DMS 273 treated with DMSO at 0.1 percent for 48 hours (cell line): Measurements from ENCODE around the gene SSC5D.
"Not testable (repeated sequence)": the region's sequence is repeated elsewhere in the genome, so short reads cannot be mapped to it uniquely, and the experiment has no call there.

ENCODE experiments used
- DNase-seq: peaks from one replicate; lab custom pipeline; 2025; lab: John Stamatoyannopoulos, UW

The SSC5D gene

DNA sequence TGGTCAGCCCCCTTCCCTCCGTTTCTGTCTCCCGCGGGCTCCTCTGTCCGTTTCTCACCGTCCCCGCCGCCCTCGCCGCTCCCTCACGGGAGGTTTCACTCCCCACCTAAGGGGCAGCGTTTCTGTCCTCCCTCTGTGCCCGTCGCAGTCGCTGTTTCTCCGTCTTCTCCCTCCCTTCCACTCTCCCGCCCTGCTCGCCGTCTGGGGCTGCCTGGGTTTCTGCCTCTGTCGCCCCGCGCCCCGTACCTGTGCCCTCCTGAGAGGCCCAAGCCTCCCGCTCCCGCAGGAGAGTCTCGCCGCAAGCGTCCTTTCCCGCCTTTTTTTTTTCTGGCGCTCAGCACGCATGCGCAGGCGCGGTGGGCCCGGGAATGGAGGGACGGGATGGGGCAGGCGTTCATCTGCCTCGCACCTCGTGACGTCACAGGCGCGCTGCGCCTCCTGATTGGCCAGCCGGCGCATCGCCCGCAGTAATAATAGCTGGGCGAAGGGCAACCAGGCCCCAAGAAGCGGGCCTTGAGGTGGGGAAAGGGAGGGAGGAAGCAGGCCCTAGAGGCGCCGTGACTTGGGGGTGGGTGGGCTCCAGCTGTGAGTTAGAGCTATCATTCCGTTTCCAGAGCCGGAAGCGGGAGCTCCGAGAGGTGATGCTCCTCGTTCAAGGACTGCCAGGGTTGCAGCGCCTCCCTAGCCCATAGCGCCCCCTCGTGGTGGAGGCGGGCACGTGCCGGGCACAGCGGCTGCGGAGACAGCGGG is 15.4 kb downstream of the SSC5D start:
- peak; percentile 54 for DNase-seq

DNA sequence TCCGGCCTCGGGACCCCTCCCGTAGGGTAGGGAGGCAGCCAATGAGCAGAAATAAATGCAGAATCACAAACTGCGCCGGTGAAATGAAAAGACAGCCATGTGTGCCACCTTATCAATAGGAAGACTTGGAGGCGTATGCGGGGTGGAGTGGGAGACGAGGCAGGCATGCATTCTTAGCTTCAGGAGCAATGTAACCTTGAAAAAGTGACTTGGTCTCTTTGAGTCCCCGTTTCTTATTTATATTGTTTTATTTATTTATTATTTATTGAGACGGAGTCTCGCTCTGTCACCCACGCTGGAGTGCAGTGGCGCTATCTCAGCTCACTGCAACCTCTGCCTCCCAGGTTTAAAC is 16.0 kb downstream of the SSC5D start:
- no peak for DNase-seq

- DNase-seq, result no peak
Observed at GRCh38 chr19:55504981-55505380, 16.7 kb downstream of the SSC5D start.

DNA sequence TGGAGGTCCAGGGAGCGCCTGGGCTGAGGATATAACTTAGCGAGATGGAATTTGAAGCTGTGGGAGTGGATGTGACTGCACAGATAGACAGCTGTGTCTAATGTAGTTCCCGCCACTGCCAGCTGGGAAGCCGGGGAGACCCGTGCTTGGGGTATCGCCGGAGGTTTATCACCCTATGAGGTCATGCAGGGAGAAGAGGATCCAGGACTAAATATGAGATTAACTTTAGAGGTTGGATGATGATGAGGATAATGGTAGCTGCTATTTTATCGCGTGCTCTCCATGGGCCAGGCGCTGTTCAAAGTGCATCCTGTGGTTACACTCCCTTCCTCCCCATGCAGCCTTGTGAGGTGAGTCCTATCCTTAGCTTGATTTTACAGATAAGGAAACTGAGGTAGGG is 19.9 kb downstream of the SSC5D start:
- no peak for DNase-seq

DNA sequence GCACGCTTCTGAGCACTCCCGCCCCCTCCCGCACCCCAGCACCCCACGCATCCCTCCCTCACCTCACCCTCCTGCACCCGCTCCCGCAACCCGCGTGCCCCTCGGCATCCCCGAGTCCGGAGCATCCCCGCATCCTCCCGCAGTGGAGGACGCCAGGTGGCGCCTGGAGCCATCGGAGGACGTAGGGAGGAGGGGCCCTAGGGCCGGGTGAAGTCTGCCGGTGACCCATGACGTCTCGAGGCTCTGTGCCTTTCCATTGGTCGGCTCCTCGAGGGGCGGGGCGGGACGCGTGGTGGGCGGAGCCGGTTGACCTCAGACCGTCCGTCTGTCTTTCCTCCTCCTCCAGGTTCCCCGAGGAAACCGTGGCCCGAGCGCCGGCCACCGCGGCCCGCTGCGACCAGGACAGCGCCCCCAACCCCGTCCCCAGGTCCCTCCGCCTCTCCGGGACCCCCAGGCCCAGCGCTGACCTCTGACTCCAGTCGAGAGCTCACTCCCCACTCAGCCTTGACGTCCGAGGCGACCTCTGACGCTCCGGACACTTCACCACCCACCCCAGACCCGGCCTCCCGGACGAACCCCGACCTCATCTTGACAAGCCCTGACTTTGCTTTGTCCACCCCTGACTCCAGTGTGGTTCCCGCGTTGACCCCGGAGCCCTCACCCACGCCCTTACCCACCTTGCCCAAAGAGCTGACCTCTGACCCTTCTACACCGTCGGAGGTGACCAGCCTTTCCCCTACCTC is 28.8 kb downstream of the SSC5D start:
- peak; percentile 71 for DNase-seq

- no peak for DNase-seq
Observed at GRCh38 chr19:55519451-55520311, 31.4 kb downstream of the SSC5D start.

GRCh38 chr19:55520691-55521292 is 32.6 kb downstream of the SSC5D start:
- DNase-seq, result no peak

GRCh38 chr19:55525289-55526101 is 37.3 kb downstream of the SSC5D start:
- no peak for DNase-seq

DNA sequence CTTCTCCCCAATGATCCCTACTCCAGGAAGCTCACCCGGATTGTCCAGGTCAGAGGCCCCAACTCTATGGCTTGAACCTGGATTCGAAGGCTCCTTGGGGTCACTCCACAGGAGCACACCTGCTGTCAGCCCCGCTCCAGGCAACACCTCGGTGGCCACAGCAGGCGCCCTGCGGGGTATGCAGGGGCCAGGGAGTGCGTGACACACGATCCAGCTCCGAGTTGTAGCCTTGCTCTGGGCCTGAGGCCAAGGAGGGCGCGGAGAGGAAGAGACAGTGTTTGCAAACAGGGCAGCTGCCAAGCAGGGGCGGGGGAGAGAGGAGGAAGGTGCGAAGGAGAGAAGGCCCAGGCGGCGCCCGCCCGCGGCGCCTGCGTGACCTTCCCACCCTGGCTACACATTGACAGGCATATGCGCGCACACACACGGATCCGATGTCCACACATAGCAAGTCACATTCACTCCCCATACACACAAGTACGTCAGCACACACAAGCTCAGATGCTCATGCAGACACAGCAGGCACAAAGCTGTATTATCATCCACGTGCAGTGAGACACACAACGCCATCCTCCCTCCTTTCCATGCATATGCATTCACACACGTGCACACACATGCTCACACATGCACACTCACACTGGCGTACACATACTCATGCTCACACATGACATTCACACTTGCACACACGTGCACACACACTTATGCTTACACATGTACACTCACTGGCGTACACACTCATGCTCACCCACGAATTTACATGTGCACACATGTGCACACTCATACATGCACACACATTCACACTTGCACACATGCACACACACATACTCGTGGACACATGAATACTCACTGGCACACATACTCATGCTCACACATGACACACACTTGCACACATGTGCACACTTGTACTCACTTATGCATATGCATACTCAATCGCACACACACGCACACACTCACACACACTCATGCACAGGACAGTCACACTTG is 38.3 kb downstream of the SSC5D start:
- peak; percentile 88 for DNase-seq

DNA sequence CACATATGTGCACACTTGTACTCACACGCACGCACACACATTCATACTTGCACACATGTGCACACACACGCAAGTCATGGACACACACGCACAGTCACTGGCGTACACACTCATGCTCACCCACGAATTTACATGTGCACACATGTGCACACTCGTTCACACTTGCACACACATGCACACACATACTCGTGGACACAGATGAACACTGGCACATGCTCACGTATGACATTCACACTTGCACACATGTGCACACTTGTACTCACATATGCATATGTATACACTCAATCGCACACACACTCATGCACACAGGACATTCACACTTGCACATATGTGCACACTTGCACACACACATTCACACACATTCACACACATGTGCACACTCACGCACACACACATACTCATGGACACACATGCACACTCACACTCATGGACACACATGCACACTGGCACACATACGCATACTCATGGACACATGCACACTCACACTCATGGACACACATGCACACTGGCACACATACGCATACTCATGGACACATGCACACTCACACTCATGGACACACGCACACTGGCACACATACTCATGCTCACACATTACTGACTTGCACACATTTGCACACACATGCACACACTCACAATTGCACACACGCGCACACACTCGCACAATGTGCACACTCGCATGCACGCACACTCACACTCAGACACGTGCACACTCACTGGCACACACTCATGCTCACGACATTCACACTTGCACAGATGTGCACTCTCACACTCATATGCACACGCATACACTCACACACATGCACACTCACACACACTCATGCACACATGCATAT is 39.2 kb downstream of the SSC5D start:
- no peak for DNase-seq

DNA sequence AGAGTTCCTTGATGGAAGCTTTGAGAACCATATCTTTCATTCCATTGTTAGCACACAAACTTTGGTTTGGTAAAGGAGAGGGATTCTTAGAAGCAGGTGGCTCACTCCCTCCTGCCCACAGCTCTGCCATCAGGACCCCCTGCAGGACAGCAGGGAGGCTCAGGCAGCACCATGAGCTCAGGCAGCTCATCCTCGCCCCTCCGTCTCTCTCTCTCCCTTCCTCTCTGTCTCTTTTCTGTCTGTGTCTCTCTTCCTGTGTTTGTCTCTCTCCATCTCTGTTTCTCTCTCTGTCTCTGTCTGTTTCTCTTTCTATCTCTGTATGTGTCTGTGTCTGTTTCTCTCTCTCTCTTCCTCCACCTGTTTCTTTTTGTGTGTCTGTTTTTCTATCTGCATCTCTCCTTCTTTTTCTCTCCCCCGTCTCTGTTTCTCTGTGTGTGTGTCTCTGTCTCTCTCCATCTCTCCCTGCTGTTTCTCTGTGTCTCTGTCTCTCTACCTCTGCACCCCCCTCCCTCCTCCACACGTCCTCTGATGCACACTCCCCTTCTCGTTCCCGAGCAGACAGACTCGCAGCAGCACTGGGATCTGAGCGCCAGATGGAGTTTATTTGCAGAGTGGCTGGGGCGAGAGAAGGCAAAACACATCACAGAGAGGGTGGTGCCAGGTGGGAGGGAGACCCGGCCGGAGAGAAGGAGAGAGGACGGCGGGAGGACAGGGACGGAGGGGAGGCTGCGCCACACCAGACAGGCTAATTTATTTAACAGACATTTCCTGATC is 40.0 kb downstream of the SSC5D start:
- DNase-seq, result peak; percentile 94

- DNase-seq, result no peak
Observed at GRCh38 chr19:55529636-55530234, 41.5 kb downstream of the SSC5D start.

GRCh38 chr19:55530996-55531395 is 42.8 kb downstream of the SSC5D start:
- DNase-seq, result no peak

- DNase-seq, result not testable (repeated sequence)
Observed at GRCh38 chr19:55534280-55534679, 46.0 kb downstream of the SSC5D start.

DNA sequence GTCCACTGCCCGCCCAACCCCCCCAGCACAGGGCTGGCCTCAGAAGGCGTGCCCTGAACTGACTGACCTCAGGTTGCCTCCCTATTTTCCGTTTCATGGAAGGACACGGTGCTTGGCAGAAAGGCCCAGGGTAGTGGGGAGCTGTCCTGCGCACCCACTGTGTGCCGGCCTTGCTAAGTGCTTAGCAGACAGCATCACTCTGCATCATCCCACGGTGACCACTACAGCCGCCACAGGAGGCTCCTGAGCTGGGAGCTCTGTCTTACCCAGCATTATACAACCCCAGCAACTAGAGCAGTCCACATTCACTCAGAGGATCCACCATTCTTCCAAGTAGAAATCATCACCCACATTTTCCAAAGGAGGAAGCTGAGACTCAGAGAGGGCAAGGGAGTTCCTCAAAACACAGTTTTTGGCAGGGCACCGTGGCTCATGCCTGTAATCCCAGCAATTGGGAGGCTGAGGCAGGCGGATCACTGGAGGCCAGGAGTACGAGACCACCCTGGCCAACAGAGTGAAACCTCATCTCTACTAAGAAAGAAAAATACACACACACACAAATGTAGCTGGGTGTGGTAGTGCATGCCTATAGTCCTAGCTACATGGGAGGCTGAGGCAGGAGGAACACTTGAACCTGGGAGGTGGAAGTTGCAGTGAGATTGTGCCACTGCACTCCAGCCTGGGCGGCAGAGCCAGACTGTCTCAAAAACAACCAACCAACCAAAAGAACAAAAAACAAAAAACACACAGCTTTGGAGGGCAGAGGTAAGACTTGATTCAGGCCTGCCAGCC is 47.1 kb downstream of the SSC5D start:
- no peak for DNase-seq

DNA sequence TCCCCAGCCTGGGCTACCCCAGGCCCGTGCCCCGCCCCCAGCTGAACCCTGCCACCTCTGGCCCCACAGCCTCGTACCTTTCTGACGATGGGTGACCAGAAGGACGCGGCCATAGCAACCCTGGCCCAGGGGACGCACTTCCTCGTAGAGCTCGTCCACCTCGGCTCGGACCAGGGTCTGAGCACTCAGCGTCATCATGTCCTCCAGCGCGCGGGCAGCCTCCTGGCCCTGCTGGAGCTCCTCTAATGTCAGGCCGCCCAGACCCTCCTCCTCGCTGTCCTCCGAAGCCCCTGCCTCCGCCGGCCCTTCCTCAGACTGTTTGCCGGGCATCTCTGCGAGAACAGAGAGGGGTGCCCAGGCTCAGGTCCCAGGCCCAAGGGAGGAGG is 47.7 kb downstream of the SSC5D start:
- DNase-seq, result no peak

DNA sequence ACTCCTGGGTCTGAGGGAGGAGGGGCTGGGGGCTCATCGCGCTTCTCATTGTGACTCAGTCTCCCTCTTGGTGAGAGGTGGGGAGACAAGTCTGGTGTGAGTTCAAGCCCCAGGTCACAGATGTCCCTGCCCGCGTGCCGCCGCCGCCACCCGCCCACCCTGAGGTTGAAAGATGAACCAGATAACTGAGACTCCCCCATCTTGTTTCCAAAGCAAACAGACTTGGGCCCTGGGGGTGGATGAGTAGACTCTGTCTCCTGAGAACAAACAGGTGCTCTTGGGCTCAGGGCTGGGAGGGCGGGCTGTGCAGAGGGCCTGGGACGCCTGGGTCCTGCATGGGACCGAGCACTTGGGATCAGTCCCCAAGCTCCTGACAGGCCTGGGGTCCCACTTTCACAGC is 48.1 kb downstream of the SSC5D start:
- no peak for DNase-seq
